Trophoblast cell (in vitro differentiated cells and primary cell): ENCODE results near the gene CLCNKA.

Experiments
- DNase-seq, 2 donors: peaks; one replicate each; pipeline ENCODE4 v3.0.0-alpha.2; 2016
- H2AFZ ChIP-seq: 2 replicates; pipeline ENCODE4 v1.6.1; 2013; ENCODE audit warnings: low read length, moderate library complexity, mild to moderate bottlenecking; ENCODE audit not compliant: insufficient read depth, poor library complexity
- H2AK5ac ChIP-seq: 2 replicates; pipeline ENCODE4 v1.6.1; 2013; ENCODE audit warnings: mild to moderate bottlenecking, low read length
- H2BK120ac ChIP-seq: 2 replicates; pipeline ENCODE4 v1.6.1; 2013; ENCODE audit warnings: low read length, mild to moderate bottlenecking, moderate library complexity; ENCODE audit not compliant: insufficient read depth, poor library complexity
- H2BK12ac ChIP-seq: 2 replicates; pipeline ENCODE4 v1.6.1; 2013; ENCODE audit warnings: mild to moderate bottlenecking, low read length, moderate library complexity
- H2BK5ac ChIP-seq: 2 replicates; pipeline ENCODE4 v1.6.1; 2013; ENCODE audit warnings: low read length, low read depth, moderate library complexity, mild to moderate bottlenecking; ENCODE audit not compliant: poor library complexity
- H3K14ac ChIP-seq: 2 replicates; pipeline ENCODE4 v1.6.1; 2013; ENCODE audit warnings: mild to moderate bottlenecking, low read length
- H3K18ac ChIP-seq: 2 replicates; pipeline ENCODE4 v1.6.1; 2013; ENCODE audit warnings: mild to moderate bottlenecking, low read length
- H3K23ac ChIP-seq: 2 replicates; pipeline ENCODE4 v1.6.1; 2013; ENCODE audit warnings: low read length
- H3K27ac ChIP-seq: 2 replicates; pipeline ENCODE4 v1.5.1; 2013; ENCODE audit warnings: low read depth, mild to moderate bottlenecking, inconsistent platforms, low read length, moderate library complexity
- H3K27me3 ChIP-seq: 2 replicates; pipeline ENCODE4 v1.6.1; 2013; ENCODE audit warnings: inconsistent platforms, mild to moderate bottlenecking, low read length, moderate library complexity; ENCODE audit not compliant: insufficient read depth
- H3K36me3 ChIP-seq, 2 experiments: 1 replicate in 1 of 2; 2 replicates in 1 of 2; pipeline ENCODE4 v1.6.1; 2013; ENCODE audit warnings: low read length in 2 of 2, mild to moderate bottlenecking in 2 of 2, moderate library complexity in 1 of 2; ENCODE audit not compliant: insufficient read depth in 2 of 2, control insufficient read depth in 1 of 2
- H3K4ac ChIP-seq: 2 replicates; pipeline ENCODE4 v1.6.1; 2013; ENCODE audit warnings: low read depth, mild to moderate bottlenecking, low read length, moderate library complexity
- H3K4me1 ChIP-seq, 2 experiments: 1 replicate in 1 of 2; 2 replicates in 1 of 2; pipeline ENCODE4 v1.6.1; 2013; ENCODE audit warnings: low read length in 2 of 2, mild to moderate bottlenecking in 2 of 2, moderate library complexity in 1 of 2; ENCODE audit not compliant: insufficient read depth in 2 of 2, control insufficient read depth in 1 of 2
- H3K4me2 ChIP-seq: 2 replicates; pipeline ENCODE4 v1.6.1; 2013; ENCODE audit warnings: inconsistent platforms, mild to moderate bottlenecking, low read length, moderate library complexity
- H3K4me3 ChIP-seq: 2 replicates; pipeline ENCODE4 v1.5.1; 2013; ENCODE audit warnings: mild to moderate bottlenecking, low read depth, low read length, inconsistent platforms
- H3K79me1 ChIP-seq: one replicate; pipeline ENCODE4 v1.6.1; 2013; ENCODE audit warnings: low read length
- H3K79me2 ChIP-seq: 2 replicates; pipeline ENCODE4 v1.6.1; 2013; ENCODE audit warnings: low read length, mild to moderate bottlenecking; ENCODE audit not compliant: control insufficient read depth, insufficient read depth, poor library complexity
- H3K9ac ChIP-seq: 2 replicates; pipeline ENCODE4 v1.6.1; 2013; ENCODE audit warnings: mild to moderate bottlenecking, low read length
- H3K9me3 ChIP-seq: 2 replicates; pipeline ENCODE4 v1.6.1; 2013; ENCODE audit warnings: low read depth, mild to moderate bottlenecking, control low read depth, inconsistent platforms, low read length; ENCODE audit not compliant: insufficient read depth
- H4K12ac ChIP-seq: 2 replicates; pipeline ENCODE4 v1.6.1; 2013; ENCODE audit warnings: low read depth, mild to moderate bottlenecking, low read length, moderate library complexity
- H4K8ac ChIP-seq: 2 replicates; pipeline ENCODE4 v1.6.1; 2013; ENCODE audit warnings: low read depth, mild to moderate bottlenecking, low read length, moderate library complexity
- H4K91ac ChIP-seq: one replicate; pipeline ENCODE4 v1.6.1; 2013; ENCODE audit warnings: low read depth, mild to moderate bottlenecking, low read length, moderate library complexity
- WGBS: extraction: QIAGEN DNeasy Blood & Tissue Kit; methylation state at CpG from one replicate; pipeline ENCODE4 v1.1.7; 2013; ENCODE audit warnings: missing lambda C conversion rate; ENCODE audit not compliant: insufficient read length, insufficient coverage; ENCODE audit errors: extremely low coverage; 5-methylcytosine and 5-hydroxymethylcytosine counted together

CLCNKA gene

GRCh38 chr1:15983275-15983674 lies 38.6 kb upstream of the CLCNKA start:
- Histone ChIP-seq H3K79me1 (no peaks in the 10 kb centered on the region), H4K8ac (no peak overlapping the region), H3K27ac (no peak overlapping the region), H3K36me3 (no peaks in the 10 kb centered on the region), H2BK12ac (no peak overlapping the region), H3K4ac (no peak overlapping the region), H3K4me3 (no peak overlapping the region), H3K9me3 (no peaks in the 10 kb centered on the region), H2BK120ac (no peak overlapping the region), H3K18ac (no peak overlapping the region), H4K91ac (no peak overlapping the region), H2BK5ac (no peak overlapping the region), H4K12ac (no peak overlapping the region), H2AK5ac (no peak overlapping the region), H2AFZ (no peak overlapping the region), H3K23ac (no peak overlapping the region), H3K79me2 (no peaks in the 10 kb centered on the region), H3K9ac (no peak overlapping the region), H3K4me1 (no peaks in the 10 kb centered on the region), H3K14ac (no peak overlapping the region), H3K4me2 (no peak overlapping the region), H3K27me3 (no peaks in the 10 kb centered on the region)
- no peak for DNase-seq
- no CpG with 5 or more reads among the region's 1 CpG for WGBS

DNA sequence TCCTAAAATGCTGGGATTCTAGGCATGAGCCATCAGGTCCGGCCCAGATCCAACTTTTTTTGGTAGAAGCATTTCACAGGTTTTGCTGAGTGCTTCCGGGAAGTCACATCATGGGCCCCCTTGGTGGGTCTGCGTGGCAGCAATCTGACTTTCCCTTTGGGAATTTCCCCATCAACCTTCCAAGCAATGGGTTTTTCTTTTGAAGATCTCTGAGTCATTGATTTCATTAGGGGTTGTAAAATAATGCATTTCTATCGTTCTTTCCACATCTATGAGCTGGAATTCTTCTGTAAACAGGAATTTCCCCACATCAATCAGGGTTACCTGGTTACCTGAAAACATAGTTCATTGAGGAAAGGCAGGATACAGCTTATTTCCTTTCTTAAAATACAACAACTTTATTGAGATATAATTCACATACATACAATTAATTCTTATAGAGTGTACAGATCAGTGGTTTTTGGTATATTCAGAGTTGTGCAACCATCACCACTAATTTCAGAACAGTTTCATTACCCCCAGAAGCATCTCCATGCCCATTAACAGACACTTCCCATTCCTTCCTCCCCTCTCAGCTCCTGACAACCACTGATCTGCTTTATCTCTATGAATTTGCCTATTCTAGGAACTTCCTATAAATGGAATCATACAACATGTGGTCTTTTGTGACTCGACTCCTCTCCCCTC lies 36.1 kb upstream of the CLCNKA start:
- H3K9me3 ChIP-seq = no peaks in the 10 kb centered on the region
- H4K8ac ChIP-seq = no peak overlapping the region
- H4K12ac ChIP-seq = no peak overlapping the region
- H3K27me3 ChIP-seq = no peaks in the 10 kb centered on the region
- H4K91ac ChIP-seq = no peak overlapping the region
- H3K79me1 ChIP-seq = no peaks in the 10 kb centered on the region
- H3K4me1 ChIP-seq = no peaks in the 10 kb centered on the region
- H2BK5ac ChIP-seq = no peak overlapping the region
- no peak overlapping the region for H3K23ac ChIP-seq
- no peak overlapping the region for H3K9ac ChIP-seq
- H3K27ac ChIP-seq = no peak overlapping the region
- no peak overlapping the region for H3K4me3 ChIP-seq
- no peak overlapping the region for H2BK12ac ChIP-seq
- no peak overlapping the region for H3K14ac ChIP-seq
- H3K79me2 ChIP-seq = no peaks in the 10 kb centered on the region
- no peak overlapping the region for H2BK120ac ChIP-seq
- H3K36me3 ChIP-seq = no peaks in the 10 kb centered on the region
- H3K4ac ChIP-seq = no peak overlapping the region
- no peak overlapping the region for H3K18ac ChIP-seq
- no peak overlapping the region for H2AK5ac ChIP-seq
- peak; percentile 87 to 90 for DNase-seq
- WGBS = no CpG with 5 or more reads among the region's 5 CpGs
- H3K4me2 ChIP-seq = no peak overlapping the region
- H2AFZ ChIP-seq = no peak overlapping the region

DNA sequence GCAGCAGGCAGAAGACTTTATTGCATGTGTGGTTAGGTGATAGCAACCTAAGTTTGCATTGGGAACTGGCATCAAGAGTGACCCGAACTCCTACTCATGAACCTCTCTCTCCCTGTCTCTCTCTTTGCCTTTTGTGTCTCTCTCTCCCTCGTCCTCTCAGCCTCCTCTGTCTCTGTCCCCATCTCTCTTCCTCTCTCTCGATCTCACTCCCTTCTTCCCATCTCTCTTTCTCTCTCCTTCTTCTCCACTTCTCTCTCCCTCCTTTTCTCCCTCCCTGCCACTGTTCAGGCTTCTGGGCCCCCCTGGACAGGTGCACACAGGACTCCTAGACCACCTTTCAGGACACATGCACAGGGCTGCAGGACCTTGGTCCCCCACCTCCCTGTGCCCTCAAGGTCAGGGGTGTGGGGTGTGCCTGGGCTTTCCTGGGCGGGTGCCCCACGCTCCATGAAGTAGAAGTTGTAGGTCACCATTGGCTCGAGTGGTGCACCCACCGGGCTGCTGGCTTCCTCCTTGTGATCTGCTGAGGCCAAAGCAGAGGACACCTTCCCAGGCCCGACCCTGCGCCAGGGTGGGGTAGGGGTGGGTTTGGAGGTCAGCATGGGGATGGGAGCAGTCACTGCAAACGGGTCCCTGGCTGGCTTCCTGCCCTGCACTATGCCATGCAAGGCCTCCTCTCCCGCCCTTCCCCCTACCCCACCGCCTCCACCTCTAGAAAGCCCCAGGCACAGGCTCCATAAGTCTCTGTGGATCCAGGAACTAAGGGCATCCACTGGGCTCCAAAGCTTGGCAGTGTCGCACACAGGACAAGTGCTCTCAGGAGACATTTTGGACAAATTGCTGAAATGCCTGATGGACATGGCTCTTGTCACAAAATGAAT lies 32.7 kb upstream of the CLCNKA start:
- no peak overlapping the region for H2BK12ac ChIP-seq
- H2AK5ac ChIP-seq = no peak overlapping the region
- H4K12ac ChIP-seq = no peak overlapping the region
- H3K79me2 ChIP-seq = no peaks in the 10 kb centered on the region
- no peaks in the 10 kb centered on the region for H3K79me1 ChIP-seq
- no peak overlapping the region for H2BK5ac ChIP-seq
- no peak for DNase-seq
- no peak overlapping the region for H3K14ac ChIP-seq
- no peaks in the 10 kb centered on the region for H3K4me1 ChIP-seq
- no peak overlapping the region for H2AFZ ChIP-seq
- no peak overlapping the region for H4K8ac ChIP-seq
- H3K9ac ChIP-seq = no peak overlapping the region
- no peak overlapping the region for H3K4me3 ChIP-seq
- H3K27ac ChIP-seq = no peak overlapping the region
- no peak overlapping the region for H3K23ac ChIP-seq
- H3K36me3 ChIP-seq = no peaks in the 10 kb centered on the region
- H3K18ac ChIP-seq = no peak overlapping the region
- H3K27me3 ChIP-seq = no peaks in the 10 kb centered on the region
- H3K4me2 ChIP-seq = no peak overlapping the region
- H3K4ac ChIP-seq = no peak overlapping the region
- H2BK120ac ChIP-seq = no peak overlapping the region
- 100% methylated on average over 1 of the region's 13 CpGs for WGBS
- no peak overlapping the region for H4K91ac ChIP-seq
- peaks cover 3% of the 10 kb centered on the region for H3K9me3 ChIP-seq

GRCh38 chr1:15989776-15990175 lies 32.1 kb upstream of the CLCNKA start:
- Histone ChIP-seq H4K91ac (no peak overlapping the region), H3K4ac (no peak overlapping the region), H4K8ac (no peak overlapping the region), H3K36me3 (no peaks in the 10 kb centered on the region), H2AK5ac (no peak overlapping the region), H2AFZ (no peak overlapping the region), H3K9me3 (peaks cover 3% of the 10 kb centered on the region), H3K4me3 (no peak overlapping the region), H3K79me1 (no peaks in the 10 kb centered on the region), H3K27me3 (no peaks in the 10 kb centered on the region), H3K14ac (no peak overlapping the region), H3K27ac (no peak overlapping the region), H3K4me1 (no peaks in the 10 kb centered on the region), H3K23ac (no peak overlapping the region), H2BK120ac (no peak overlapping the region), H2BK5ac (no peak overlapping the region), H3K18ac (no peak overlapping the region), H2BK12ac (no peak overlapping the region), H4K12ac (no peak overlapping the region), H3K79me2 (no peaks in the 10 kb centered on the region), H3K9ac (no peak overlapping the region), H3K4me2 (no peak overlapping the region)
- DNase-seq = no peak
- no CpG with 5 or more reads among the region's 9 CpGs for WGBS
